Mammary microvascular endothelial cell (primary cell): ENCODE results near the gene HPS4. TPM values are rescaled to one million over a fixed set of nuclear protein-coding genes. Genes with fewer than 3 reads are reported as not detected.

Experiments
- total RNA-seq: library from RNA; depleted of rRNA; stranded (reverse); fragments of >200 nt; gene quantifications from 2 replicates; pipeline ENCODE4 v1.2.3, GENCODE V29; 2015

Gene HPS4
- total RNA-seq: 20.9 and 24.9 TPM in 2 replicates

DNA sequence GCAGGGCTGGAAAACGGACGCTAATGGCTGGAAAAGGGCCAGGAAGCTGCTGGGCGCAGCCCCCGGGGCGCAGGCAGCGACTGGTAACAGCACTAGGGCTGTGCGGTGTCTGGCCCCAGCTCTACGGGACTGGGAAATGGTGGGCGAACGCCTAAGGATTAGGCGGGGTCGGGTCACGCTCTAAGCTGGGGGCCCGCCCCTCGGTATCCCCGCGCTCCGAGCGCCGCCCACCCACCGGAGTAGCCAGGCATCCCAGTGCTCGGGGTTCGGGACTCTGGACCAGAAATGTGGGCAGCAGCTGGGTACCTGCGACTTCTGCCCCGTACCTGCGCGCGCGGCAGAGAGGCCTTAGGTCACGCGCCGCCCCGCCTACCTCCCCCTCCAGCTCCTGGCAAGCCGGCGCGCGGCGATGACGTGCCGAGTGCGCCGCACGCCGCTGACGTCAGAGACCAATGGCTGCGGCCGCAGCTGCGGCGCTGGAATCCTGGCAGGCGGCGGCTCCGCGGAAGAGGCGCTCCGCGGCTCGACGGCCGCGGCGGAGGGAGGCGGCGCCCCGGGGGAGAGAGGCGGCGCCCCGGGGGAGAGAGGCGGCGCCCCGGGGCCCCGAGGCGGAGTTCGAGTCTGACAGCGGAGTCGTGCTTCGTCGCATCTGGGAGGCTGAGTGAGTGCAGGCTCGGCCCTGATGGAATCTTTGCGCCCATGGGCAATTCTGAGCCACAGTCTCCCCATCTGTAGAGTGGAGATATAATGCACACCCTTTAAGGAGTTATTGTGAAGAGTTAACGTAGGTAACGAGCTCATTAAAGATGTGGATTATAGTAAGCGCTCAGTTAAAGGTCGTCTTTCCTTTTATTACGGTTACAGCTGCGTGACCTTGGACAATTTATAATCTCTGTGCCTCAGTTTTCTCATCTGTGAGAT lies at the start of gene HPS4, which contains the start of gene SRRD:
Gene HPS4 (minus strand): TSS at position 345 of the 921 bp plus-strand sequence. CDS start 2,021 bp downstream, outside the sequence.
Gene SRRD (plus strand): TSS at position 439 of the 921 bp plus-strand sequence. CDS start 14 bp downstream, at position 453.

DNA sequence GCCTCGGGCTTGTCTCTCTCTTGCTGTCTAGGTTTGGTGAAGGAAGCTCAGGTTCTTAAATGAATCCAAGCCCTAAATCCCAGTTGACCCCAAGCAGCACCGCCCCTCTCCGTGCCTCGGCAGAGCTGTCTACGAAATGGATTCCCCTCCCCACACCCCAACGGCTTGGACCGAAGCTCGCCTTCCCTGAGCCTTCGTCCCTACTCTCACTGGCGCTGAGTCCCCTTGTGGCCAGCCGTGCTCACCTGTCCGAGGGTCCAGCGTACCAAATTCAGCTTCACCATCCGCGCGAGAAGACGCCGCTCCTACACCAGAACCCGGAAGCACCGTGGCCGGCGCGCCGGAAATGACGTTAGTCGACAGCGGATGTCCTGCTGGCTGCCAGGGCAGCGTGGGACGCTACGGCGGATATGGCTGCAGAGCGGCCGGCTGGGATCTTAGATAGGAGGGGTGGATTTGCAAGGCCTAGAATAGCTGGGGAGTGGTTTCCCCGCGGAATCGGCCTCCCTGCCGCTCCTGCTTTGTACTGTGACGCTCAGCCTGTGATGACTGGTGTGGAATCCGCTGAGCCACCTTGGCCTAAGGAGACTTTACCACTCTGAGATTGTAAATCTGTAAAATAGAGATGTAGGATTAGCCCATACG lies 28.7 kb upstream of the HPS4 start, which contains the start of gene TFIP11:
Gene TFIP11 (minus strand): TSS at position 325 of the 645 bp plus-strand sequence. CDS start 2,201 bp downstream, outside the sequence.

DNA sequence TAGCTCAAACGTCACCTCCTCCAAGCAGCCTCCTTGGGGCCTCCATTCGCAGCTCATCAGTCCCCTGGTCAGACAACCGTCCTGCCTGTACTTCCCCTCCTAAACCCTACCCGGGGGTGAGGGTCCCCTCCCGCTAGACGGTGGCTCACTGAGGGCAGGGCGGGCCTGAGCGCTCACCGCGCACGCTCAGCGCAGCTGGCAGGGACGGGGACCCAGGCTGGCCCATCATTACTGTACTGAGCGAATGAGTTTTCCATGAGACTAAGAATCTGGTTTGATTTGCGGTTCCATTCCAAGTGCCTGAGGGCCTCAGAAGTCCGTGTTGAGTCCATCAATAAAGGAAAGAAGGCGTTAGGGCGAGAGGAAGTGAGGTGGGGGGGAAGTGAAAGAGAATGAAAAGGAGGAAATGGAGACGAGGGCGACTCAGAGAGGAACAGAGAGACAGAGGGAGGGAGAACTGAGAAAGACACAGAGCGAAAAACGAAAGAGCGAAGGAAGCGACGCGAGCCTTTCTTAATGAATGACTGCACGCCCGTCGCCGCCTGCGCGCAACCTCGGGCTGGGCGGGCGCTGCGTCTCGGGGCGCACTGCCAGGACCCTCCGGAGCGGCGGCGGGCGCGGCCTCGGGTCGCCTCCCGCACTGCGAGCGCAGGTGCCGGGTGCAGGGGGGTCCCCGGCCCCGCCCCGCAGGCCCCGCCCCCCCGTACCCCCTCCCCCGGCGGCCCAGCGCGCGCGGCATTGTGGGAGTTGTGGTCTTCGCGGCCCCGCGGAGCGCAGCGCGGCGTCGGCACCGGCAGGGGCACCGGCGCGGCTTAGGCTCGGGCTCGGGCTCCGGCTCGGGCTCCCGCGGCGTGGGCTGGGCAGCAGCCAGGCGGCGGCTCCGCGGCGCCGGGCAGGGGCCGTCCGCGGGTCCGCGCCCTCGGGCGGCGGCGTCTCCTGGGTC lies 54.8 kb downstream of the HPS4 start, which contains the start of gene ASPHD2:
Gene ASPHD2 (plus strand): TSS at position 746 of the 943 bp plus-strand sequence. CDS start 4,356 bp downstream, outside the sequence.

Other genes with a start within 250 kb of the HPS4 start
- gene ASPHD2, start 54.5 kb downstream of the HPS4 start, total RNA-seq: 0.87 and 2.5 TPM in 2 replicates
- gene SRRD, start 94 bp upstream of the HPS4 start, total RNA-seq: 20.4 and 31.1 TPM in 2 replicates
- gene TFIP11, start 28.7 kb upstream of the HPS4 start, total RNA-seq: 26.8 and 29.4 TPM in 2 replicates
- gene TPST2, start 106.3 kb upstream of the HPS4 start, total RNA-seq: 51.1 and 59.3 TPM in 2 replicates
- gene CRYBB1, start 134.2 kb upstream of the HPS4 start, total RNA-seq: not detected in 2 replicates
- not detected in 2 replicates for gene CRYBA4, start 138.2 kb upstream of the HPS4 start, total RNA-seq
- under 0.01 and 0.07 TPM in 2 replicates for gene MIAT, start 173.8 kb upstream of the HPS4 start, total RNA-seq